Testis (tissue), 3 donors: ENCODE measurements around the gene TMEM54. TPM values are rescaled to one million over a fixed set of nuclear protein-coding genes. Genes with fewer than 3 reads are reported as not detected.

Experiments
- DNase-seq: peaks from one replicate; pipeline ENCODE4 v3.0.0-alpha.2; 2019
- H3K27ac ChIP-seq, 2 donors: fragments of 200-600 bp; sonication (generic); one replicate each; pipeline ENCODE4 v1.5.1; 2019
- H3K27me3 ChIP-seq: fragments of 200-600 bp; sonication (generic); one replicate; pipeline ENCODE4 v1.5.1; 2019
- H3K36me3 ChIP-seq: fragments of 200-600 bp; sonication (generic); one replicate; pipeline ENCODE4 v1.5.1; 2017; ENCODE audit warnings: low read depth; ENCODE audit errors: missing control alignments
- H3K4me1 ChIP-seq: fragments of 200-600 bp; sonication (generic); one replicate; pipeline ENCODE4 v1.5.1; 2019
- H3K4me3 ChIP-seq, 2 donors: fragments of 200-600 bp; sonication (generic); one replicate each; pipeline ENCODE4 v1.5.1; 2017 to 2019
- H3K9me3 ChIP-seq: fragments of 200-600 bp; sonication (generic); one replicate; pipeline ENCODE4 v1.5.1; 2017
- POLR2A ChIP-seq: fragments of 450-650 bp; IDR thresholded peaks from one replicate; pipeline ENCODE4 v1.6.1; 2017; ENCODE audit warnings: antibody characterized with exemption, mild to moderate bottlenecking, moderate library complexity
- WGBS, 2 donors: methylation state at CpG; one replicate each; pipeline ENCODE4 v1.1.5; 2018; 5-methylcytosine and 5-hydroxymethylcytosine counted together
- intact Hi-C: fragments of 100-400 bp; cut with DNase I; formaldehyde crosslinking; loops from one replicate; pipeline ENCODE4 v1.15.1; 2023; ENCODE audit warnings: low total_unique reads
- polyA plus RNA-seq: library from polyadenylated mRNA; stranded (reverse); fragments of 350-450 nt; fragmentation: Illumina TruSeq; extraction: RNeasy Lipid Tissue Mini Kit (QIAGEN cat#74804); gene quantifications from one replicate; pipeline ENCODE4 v1.2.3, GENCODE V29; 2014; ENCODE audit warnings: low read depth, low replicate concordance; ENCODE audit not compliant: insufficient read depth
- total RNA-seq, 2 donors: library from RNA; depleted of rRNA; stranded (reverse); fragments of >200 nt; gene quantifications; one replicate each; pipeline ENCODE4 v1.2.3, GENCODE V29; 2016
- TF ChIP-seq, protein P1 (sequence below), 3 experiments: fragments of 450-650 bp in 2 of 3; fragments of 200-600 bp in 1 of 3; sonication (generic) in 1 of 3; IDR thresholded peaks; one replicate each; pipeline ENCODE4 v1.5.1; 2016 to 2019; ENCODE audit warnings: antibody characterized with exemption in 3 of 3, mild to moderate bottlenecking in 2 of 3, moderate library complexity in 1 of 3

The TMEM54 gene
- total and polyA plus RNA-seq, 3 donors from 2014 or later, result 18.7 to 24.0 (median 23.0) TPM

GRCh38 chr1:32878637-32879041 is 22.6 kb downstream of the TMEM54 start:
- intact Hi-C loops, result loop anchor here (10.0 kb wide), 1 partner anchor 94 kb away; no protein-coding TSS in a partner anchor
- TF ChIP-seq POLR2A, result no peak
- TF ChIP-seq, protein P1, sequence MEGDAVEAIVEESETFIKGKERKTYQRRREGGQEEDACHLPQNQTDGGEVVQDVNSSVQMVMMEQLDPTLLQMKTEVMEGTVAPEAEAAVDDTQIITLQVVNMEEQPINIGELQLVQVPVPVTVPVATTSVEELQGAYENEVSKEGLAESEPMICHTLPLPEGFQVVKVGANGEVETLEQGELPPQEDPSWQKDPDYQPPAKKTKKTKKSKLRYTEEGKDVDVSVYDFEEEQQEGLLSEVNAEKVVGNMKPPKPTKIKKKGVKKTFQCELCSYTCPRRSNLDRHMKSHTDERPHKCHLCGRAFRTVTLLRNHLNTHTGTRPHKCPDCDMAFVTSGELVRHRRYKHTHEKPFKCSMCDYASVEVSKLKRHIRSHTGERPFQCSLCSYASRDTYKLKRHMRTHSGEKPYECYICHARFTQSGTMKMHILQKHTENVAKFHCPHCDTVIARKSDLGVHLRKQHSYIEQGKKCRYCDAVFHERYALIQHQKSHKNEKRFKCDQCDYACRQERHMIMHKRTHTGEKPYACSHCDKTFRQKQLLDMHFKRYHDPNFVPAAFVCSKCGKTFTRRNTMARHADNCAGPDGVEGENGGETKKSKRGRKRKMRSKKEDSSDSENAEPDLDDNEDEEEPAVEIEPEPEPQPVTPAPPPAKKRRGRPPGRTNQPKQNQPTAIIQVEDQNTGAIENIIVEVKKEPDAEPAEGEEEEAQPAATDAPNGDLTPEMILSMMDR (IDR thresholded peaks at IDR 0.05), result no peak
- 90 to 100% methylated on average over 1 to 5 of the region's 5 CpGs for WGBS, 2 donors
- H3K4me1 ChIP-seq, result peaks cover 18% of the 10 kb centered on the region
- no peak overlapping the region for H3K27ac ChIP-seq
- no peaks in the 10 kb centered on the region for H3K9me3 ChIP-seq
- H3K36me3 ChIP-seq, result no peaks in the 10 kb centered on the region
- no peak for DNase-seq
- H3K27me3 ChIP-seq, result no peaks in the 10 kb centered on the region
- H3K4me3 ChIP-seq, result no peak overlapping the region

DNA sequence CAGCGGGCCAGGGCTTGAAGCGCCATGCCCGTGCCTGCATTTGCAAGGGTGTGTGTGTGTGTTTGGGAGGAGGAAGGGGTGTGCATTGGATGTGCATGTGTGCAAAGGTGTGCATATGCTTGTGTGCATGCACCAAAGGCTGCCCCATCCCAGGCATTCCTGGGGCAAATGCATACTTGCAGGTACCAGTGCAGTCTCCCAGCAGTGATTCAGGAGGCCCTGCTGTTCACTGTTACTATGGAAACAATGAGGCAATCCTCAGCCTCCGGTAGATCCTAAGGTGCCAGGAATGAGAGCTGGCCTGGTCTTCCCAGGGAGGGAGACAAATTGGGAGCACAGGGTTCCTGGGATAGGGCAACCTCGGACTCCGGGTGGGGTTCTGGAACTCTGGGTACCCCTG is 23.0 kb downstream of the TMEM54 start:
- 69 to 70% methylated on average over 4 to 6 of the region's 6 CpGs for WGBS, 2 donors
- Histone ChIP-seq H3K36me3 (no peaks in the 10 kb centered on the region), H3K27ac (no peak overlapping the region), H3K27me3 (no peaks in the 10 kb centered on the region), H3K4me1 (peaks cover 18% of the 10 kb centered on the region), H3K9me3 (no peaks in the 10 kb centered on the region), H3K4me3 (no peak overlapping the region)
- TF ChIP-seq, protein P1 (IDR thresholded peaks at IDR 0.05), result no peak
- TF ChIP-seq POLR2A, result no peak
- intact Hi-C loops, result loop anchor here (10.0 kb wide), 1 partner anchor 93 kb away; no protein-coding TSS in a partner anchor
- no peak for DNase-seq

GRCh38 chr1:32877211-32878110 is 23.7 kb downstream of the TMEM54 start:
- no peaks in the 10 kb centered on the region for H3K36me3 ChIP-seq
- DNase-seq, result no peak
- intact Hi-C loops, result loop anchor here (10.0 kb wide), 1 partner anchor 93 kb away; no protein-coding TSS in a partner anchor

DNA sequence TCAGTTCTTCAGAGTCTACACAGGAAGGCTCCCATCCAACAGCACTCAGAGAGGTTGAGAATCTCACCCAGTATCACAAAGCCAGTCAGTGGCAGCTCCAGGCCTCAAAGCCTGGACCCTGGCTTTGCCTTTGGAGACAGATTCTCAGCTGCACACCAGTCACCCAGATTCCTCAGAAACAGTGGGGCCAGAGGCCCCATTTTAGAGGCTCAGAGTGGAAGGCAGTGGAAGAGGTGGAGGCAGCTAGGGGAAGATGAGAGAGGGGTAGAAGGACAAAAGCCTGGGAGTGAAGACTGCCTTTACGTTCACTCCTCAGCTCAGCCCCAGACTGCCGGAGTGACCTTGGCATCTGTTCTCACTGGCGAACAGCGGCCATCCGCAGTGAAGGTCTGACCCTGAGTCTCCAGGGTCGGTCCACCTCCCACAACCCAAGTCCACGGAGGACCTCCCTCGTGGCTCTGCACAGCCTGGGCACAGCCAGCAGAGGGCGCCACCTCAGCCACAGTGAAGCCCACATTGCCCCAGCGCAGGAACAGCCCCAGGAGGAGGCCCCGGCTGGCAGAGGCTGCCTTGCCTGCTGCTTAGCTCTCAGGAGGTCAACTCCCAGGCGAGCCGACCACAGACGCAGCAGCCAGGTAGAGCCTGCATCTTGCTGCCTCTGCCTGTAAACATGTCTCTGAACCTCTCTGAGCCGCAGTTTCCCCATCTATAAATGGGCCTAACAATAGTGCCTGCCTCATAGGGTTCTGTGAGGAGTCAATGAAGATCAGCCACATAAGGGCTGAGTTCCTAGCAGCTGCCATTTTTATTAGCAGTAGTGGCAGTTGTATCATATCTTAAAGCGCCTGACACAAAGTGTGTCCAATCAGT is 24.6 kb downstream of the TMEM54 start:
- Histone ChIP-seq H3K9me3 (no peaks in the 10 kb centered on the region), H3K27ac (no peak overlapping the region), H3K27me3 (no peaks in the 10 kb centered on the region), H3K4me3 (no peak overlapping the region), H3K4me1 (peaks cover 28% of the 10 kb centered on the region), H3K36me3 (no peaks in the 10 kb centered on the region)
- peak; percentile 83 for DNase-seq
- 40 to 47% methylated on average over 8 to 16 of the region's 16 CpGs for WGBS, 2 donors
- TF ChIP-seq, protein P1 (IDR thresholded peaks at IDR 0.05), result peak; percentile 83 to 90 (median 85)
- TF ChIP-seq POLR2A, result no peak
- intact Hi-C loops, result loop anchor here (10.0 kb wide), 1 partner anchor 92 kb away; no protein-coding TSS in a partner anchor

More at GRCh38 chr1:32877211-32878110, 23.7 kb downstream of the TMEM54 start:
- TF ChIP-seq, protein P1 (IDR thresholded peaks at IDR 0.05), result no peak
- TF ChIP-seq POLR2A, result no peak
- Histone ChIP-seq H3K27me3 (no peaks in the 10 kb centered on the region), H3K27ac (no peak overlapping the region), H3K9me3 (no peaks in the 10 kb centered on the region), H3K4me3 (no peak overlapping the region), H3K4me1 (peaks cover 22% of the 10 kb centered on the region)
- 68 to 73% methylated on average over 13 of the region's 13 CpGs for WGBS, 2 donors
